VCaP (cell line): ENCODE data around the gene GDPD1.

ENCODE experiments used
- H3K27ac ChIP-seq: fragments of 450-650 bp; 2 replicates; pipeline ENCODE4 v1.5.1; 2017
- TF ChIP-seq, protein P1 (sequence below): fragments of 450-650 bp; conservative IDR thresholded peaks from 2 replicates; pipeline ENCODE4 v1.5.1; 2017; ENCODE audit warnings: mild to moderate bottlenecking, moderate library complexity

GDPD1 gene

DNA sequence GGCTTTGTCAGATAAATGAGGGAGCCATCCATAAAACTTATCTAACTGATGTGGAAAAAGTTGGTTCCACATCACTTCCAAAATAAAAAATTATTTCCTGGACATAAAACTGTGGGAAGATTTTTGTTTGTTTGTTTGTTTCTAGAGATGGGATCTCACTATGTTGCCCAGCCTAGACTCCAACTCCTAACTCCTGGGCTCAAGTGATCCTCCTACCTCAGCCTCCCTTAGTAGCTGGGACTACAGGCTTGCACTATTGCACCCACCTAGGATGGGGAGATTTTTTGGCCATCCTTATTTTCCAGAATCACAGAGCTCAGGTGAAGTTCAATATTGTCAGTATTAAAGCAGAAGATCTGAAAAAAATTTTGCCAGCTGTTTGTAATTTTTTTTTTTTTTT, 34.3 kb upstream of the GDPD1 start:
- H3K27ac ChIP-seq, result no peak overlapping the region
- TF ChIP-seq, protein P1, sequence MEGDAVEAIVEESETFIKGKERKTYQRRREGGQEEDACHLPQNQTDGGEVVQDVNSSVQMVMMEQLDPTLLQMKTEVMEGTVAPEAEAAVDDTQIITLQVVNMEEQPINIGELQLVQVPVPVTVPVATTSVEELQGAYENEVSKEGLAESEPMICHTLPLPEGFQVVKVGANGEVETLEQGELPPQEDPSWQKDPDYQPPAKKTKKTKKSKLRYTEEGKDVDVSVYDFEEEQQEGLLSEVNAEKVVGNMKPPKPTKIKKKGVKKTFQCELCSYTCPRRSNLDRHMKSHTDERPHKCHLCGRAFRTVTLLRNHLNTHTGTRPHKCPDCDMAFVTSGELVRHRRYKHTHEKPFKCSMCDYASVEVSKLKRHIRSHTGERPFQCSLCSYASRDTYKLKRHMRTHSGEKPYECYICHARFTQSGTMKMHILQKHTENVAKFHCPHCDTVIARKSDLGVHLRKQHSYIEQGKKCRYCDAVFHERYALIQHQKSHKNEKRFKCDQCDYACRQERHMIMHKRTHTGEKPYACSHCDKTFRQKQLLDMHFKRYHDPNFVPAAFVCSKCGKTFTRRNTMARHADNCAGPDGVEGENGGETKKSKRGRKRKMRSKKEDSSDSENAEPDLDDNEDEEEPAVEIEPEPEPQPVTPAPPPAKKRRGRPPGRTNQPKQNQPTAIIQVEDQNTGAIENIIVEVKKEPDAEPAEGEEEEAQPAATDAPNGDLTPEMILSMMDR, result no peak

GRCh38 chr17:59186850-59187249, 33.5 kb upstream of the GDPD1 start:
- no peak overlapping the region for H3K27ac ChIP-seq
- TF ChIP-seq, protein P1, result no peak

GRCh38 chr17:59190806-59191205, 29.5 kb upstream of the GDPD1 start:
- TF ChIP-seq, protein P1, result no peak
- H3K27ac ChIP-seq, result no peak overlapping the region

DNA sequence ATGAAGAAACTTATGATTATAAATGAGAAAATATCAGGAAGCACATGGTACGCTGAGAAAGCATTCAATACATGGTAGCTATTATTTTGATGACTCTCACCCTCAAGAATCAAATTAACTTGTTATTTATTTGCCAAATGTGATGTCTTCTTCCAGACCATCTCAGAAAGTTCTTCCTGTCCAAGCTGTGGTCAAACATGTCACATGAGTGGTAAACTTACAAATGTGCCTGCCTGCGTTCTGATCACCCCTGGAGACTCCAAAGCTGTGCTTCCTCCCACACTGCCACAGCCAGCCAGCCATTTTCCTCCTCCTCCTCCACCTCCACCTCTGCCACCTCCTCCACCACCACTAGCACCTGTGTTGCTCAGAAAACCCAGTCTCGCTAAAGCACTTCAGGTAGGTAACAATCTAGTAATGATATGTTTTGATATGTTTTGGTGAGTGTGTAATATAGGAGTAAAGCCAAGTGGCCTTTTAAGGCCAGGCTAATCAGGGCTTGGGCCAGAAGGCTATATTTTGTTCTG, 26.9 kb upstream of the GDPD1 start:
- TF ChIP-seq, protein P1, result no peak
- no peak overlapping the region for H3K27ac ChIP-seq

DNA sequence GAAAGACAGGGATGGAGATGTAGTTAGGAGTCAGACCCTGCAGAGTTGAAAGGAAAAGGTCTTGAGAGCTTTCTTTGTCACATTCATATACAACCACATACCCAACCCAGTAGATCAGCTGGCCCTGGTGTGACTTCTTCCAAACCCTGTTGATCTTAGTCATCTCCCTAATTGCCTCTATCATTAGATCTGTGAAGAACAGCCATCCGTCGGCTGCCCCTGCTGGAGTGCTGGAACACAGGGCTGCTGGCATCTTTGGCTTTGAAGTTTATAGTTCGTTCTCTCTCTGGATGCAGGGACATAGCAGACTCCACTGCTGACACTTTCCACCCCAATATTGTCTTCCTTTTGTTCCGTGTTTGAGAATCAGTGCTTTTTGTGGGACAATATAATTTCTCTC, 20.9 kb upstream of the GDPD1 start:
- H3K27ac ChIP-seq, result no peak overlapping the region
- TF ChIP-seq, protein P1, result no peak

- TF ChIP-seq, protein P1, result no peak
- no peak overlapping the region for H3K27ac ChIP-seq
Observed at GRCh38 chr17:59202320-59202719, 18.0 kb upstream of the GDPD1 start.

DNA sequence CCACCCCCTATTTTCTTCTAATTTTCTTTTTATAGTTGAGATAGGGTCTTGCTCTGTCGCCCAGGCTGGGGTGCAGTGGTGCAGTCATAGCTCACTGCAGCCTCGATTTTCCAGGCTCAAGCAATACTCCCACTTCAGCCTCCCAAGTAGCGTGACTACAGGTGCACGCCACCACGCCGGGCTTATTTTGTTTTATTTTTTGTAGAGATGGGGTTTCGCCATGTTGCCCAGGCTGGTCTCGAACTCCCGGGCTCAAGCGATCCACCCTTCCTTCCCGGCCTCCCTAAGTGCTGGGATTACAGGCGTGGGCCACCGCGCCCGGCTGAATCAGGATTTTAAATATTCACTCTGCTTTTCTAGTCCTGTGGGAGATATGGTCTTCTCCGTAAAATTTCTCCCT, 941 bp upstream of the GDPD1 start:
- TF ChIP-seq, protein P1, result no peak

More for the DNA sequence above, 941 bp upstream of the GDPD1 start:
- peak overlapping the region; percentile 97 for H3K27ac ChIP-seq
